ENCODE measurements around the gene UFD1. TPM values are rescaled to one million over a fixed set of nuclear protein-coding genes. Genes with fewer than 3 reads are reported as not detected.

The UFD1 gene
- total and polyA plus RNA-seq, 9 of the 15 experiments (the other 6 are each of a cell fraction or from before 2014, with no cell fraction given), result 238 to 645 (median 363) TPM

GRCh38 chr22:19407649-19408606 lies 71.1 kb downstream of the UFD1 start (continued):
- TF ChIP-seq GMEB1 (CRISPR knock-in tag; IDR thresholded peaks at IDR 0.05) (no peak), PCBP1 (IDR thresholded peaks at IDR 0.05; ENCODE audit: low read depth, low read length, poor library complexity, severe bottlenecking) (no peak), STAG1 (CRISPR knock-in tag; IDR thresholded peaks at IDR 0.05; ENCODE audit: borderline replicate concordance) (no peak), SOX6 (IDR thresholded peaks at IDR 0.05) (peak; percentile 94), TRIM25 (IDR thresholded peaks at IDR 0.05; ENCODE audit: borderline replicate concordance) (no peak), SP1 (CRISPR knock-in tag; IDR thresholded peaks at IDR 0.05) (no peak; the same call in 1 of the 2 replicates), ZC3H8 (IDR thresholded peaks at IDR 0.05) (no peak), ZNF561 (CRISPR knock-in tag; conservative IDR thresholded peaks at IDR 0.05) (no peak), ZNF785 (CRISPR knock-in tag; IDR thresholded peaks at IDR 0.05) (0 out of 2 replicates have a peak, but pooled peaks have one; percentile 4), TEAD1 (CRISPR knock-in tag; IDR thresholded peaks at IDR 0.05) (no peak), SNIP1 (IDR thresholded peaks at IDR 0.05; ENCODE audit: low read depth) (no peak), CBX1 (IDR thresholded peaks at IDR 0.05; ENCODE audit: low read depth) (no peak), ZNF217 (CRISPR knock-in tag; IDR thresholded peaks at IDR 0.05) (no peak), E2F8 (IDR thresholded peaks at IDR 0.05; ENCODE audit: low read depth, partially characterized antibody) (no peak), RFX5 (IDR thresholded peaks at IDR 0.05; ENCODE audit: low read depth, low read length) (no peak), CTBP1 (IDR thresholded peaks at IDR 0.05; ENCODE audit: borderline replicate concordance) (peak; percentile 97), THRB (CRISPR knock-in tag; conservative IDR thresholded peaks at IDR 0.05) (no peak; the same call in 1 of the 2 replicates), SRSF3 (IDR thresholded peaks at IDR 0.05; ENCODE audit: insufficient read depth, low read length) (no peak), HIVEP1 (CRISPR knock-in tag; IDR thresholded peaks at IDR 0.05) (no peak), ZKSCAN3 (CRISPR knock-in tag; IDR thresholded peaks at IDR 0.05) (no peak), GTF2E2 (tag; IDR thresholded peaks at IDR 0.05) (no peak)
